HG03064 (cell line): ENCODE measurements around the gene CXCL16.

Source experiments
- ATAC-seq: cut with Tn5 transposase; IDR thresholded peaks from one replicate; pipeline ENCODE4 v1.9.1; 2021; ENCODE audit warnings: low read depth; ENCODE audit not compliant: unreplicated experiment

Gene CXCL16

DNA sequence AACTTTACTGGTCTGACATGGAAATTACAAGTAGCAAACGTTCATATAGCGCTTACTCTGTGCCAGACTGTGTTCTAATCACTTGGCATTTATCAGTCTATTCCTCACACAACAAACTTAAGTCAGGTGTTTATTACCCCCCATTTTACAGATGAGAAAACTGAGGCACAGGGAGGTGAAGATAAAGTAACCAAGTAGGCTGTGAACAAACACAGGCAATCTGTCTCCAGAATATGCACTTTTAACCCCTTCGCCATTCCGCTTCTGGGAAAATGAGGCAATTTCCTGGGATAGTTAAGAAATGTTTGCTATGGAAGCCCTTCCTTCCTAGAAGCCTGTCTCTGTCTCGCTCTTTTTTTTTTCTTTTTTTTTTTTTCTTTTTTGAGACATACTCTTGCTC is 12.2 kb upstream of the CXCL16 start:
- ATAC-seq: no peak

DNA sequence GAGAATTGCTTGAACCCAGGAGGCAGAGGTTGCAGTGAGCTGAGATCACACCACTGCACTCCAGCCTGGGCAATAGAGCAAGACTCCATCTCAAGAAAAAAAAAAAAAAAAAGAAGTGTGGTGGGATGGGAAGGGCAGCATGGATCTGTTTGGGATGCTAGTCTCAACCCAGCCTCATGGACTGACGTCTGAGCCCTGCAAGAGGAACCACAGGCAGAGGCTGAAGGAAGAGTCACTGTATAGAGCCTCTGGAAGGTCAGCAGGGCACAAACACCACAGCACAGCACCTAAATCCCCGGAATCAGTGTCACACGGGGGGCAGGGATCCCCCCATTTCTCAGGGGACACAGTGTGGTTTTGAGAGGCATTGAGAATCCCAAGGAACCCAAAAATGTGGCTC is 10.9 kb upstream of the CXCL16 start:
- no peak for ATAC-seq

DNA sequence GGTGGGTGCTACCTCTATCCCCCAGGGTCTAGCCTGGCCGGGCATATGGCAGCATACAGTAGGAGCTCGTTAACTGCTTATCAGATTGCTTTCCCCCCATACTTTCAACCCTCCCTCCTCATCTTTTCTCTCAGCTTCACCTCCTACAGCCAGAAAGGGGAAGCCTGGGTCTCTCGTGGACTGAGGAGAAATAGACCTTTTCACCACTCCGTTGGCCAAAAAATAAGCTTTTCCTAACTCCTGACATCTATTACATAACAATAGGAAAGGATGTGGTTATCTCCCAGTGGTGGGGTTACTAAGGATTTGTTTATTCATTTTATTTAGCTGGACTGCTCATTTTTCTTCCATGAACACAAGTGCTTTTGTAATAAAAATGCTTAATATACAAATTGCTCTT is 9.0 kb upstream of the CXCL16 start:
- ATAC-seq: no peak

DNA sequence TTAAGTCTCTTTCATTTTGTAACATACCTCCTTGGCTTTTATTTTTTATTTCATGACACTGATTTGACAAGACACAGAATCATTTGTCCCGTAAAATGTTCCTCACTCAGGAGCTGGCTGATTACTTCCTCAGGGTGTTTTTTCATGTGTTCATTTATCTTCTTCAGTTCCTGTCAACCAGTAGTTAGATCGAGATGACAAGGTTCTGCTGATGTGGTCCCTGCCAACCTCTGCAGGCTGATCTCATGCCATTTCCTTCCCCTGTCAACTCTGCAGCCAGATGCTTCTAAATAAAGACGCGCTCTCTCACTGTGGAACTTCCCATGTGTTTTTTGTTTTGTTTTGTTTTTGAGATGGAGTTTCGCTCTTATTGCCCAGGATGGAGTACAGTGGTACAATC is 8.1 kb upstream of the CXCL16 start:
- ATAC-seq: no peak

DNA sequence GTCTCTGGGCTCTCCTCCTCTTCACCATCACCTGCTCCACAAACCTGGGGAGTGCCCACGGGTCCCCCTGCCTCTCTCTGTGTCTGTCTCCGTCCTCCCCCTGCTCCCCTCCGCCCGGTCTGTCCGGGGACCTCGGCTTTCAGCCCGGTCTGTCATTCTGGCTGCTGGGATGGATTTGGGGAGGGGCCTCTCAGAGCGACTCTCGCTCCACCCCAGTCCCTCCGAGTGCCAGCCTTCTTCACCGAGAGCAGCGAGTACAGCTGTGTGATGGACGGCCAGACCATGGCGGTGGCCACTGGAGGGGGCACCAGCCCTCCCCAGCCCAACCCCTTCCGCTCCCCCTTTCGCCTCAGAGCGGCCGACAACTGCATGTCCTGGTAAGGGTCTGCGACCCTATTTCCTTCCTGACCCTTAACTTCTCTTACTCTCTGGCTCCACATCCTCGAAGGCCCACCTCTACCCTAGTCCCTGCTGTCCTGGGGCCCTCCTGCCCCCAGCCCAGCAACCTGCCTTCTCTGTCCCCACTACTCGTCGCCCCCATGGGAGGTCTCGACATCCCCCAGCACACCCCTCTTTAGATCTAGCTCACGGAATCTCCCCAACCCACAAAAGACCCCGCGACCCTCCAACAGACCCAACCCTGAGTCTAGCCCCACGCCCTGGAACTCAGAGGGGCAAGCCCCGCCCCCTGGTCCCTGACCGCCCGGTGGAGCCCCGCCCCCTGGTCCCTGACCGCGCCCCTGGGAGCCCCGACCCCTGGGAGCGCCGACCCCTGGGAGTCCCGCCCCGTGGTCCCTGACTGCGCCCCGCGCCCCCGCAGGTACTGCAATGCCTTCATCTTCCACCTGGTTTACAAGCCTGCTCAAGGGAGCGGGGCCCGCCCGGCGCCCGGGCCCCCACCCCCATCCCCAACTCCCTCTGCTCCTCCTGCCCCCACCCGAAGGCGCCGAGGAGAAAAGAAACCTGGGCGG is 5.6 kb upstream of the CXCL16 start:
- no peak for ATAC-seq

DNA sequence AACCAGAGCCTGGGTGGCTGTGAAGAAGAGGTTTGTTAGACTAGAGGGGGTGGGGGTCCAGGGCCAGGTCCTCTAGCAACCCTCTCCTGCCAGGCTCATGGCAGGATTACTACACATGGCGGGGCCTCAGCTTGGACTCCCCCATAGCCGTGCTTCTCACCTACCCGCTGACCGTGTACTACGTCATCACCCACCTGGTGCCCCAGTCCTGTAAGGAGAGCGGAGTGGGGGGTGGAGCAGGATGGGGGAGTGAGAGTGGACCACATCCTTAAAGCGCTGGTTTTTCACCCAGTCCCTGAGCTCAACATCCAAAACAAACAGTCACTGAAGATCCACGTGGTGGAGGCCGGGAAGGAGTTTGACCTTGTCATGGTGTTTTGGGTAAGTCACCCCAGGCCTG is 4.2 kb upstream of the CXCL16 start:
- ATAC-seq: no peak

DNA sequence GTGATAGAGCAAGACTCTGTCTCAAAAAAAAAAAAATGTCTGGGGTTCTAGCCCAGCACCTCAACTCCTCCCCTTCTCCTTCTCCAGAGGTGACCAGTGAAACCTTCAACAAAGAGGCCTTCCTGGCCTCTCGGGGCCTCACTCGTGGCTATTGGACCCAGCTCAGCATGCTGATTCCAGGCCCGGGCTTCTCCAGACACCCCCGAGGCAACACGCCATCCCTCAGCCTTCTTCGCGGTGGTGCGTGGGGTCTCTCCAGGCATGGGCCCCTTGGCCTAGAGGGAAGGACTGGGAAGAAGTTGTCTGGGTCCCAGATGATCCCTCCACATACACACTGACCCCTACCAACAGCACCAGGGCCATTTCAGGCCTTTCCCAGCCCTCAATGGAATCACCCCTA is 3.5 kb upstream of the CXCL16 start:
- ATAC-seq: no peak

DNA sequence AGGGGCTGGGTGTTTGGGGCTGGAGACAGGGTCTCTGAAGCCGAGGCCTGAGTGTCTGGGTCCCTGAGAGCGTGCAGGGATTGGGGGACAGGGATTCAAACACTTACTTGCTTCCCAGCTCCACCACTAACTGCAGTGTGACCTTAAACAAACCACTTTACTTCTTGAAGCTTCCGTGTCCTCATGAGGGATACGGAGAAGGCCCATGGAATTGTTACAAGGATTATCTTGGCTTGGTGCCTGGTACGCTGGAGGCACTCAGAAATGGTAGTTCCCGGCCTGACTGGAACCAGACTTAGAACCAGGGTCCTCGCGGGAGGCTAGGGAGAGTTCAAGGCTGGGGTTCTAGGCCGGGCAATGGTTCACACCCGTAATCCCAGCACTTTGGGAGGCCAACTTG is 2.9 kb upstream of the CXCL16 start:
- ATAC-seq: no peak

DNA sequence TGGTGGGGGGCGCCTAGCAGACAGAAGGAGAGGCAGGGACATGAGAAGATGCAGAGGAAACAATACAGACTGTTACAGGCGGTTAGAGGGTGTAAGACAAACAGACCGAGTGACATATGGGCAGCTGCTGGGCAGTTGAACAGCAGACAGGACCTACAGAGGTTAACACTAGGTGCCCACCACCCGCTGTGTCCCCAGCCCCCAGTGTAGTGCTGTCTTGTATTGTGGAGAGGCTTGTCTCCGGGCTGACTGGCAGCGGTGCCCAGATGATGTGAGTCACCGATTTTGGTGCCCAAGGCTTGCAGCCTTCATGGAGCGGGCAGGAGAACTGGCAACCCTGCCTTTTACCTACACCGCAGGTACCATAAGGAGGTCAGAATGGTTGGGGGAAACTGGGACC is 2.4 kb upstream of the CXCL16 start:
- ATAC-seq: no peak

DNA sequence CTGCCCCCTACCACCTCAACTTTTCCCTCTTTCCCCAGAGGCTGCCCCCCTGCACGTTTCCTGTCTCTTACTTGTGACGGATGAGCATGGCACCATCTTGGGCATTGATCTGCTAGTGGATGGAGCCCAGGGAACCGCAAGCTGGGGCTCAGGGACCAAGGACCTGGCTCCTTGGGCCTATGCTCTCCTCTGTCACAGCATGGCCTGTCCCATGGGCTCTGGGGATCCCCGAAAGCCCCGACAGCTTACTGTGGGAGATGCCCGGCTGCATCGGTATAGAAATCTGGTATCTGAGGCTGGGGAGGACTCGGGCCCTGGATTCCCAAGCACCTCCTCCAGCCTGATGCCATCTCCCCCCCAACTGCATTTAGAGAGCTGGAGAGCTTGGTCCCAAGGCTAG is 1.8 kb upstream of the CXCL16 start:
- no peak for ATAC-seq

DNA sequence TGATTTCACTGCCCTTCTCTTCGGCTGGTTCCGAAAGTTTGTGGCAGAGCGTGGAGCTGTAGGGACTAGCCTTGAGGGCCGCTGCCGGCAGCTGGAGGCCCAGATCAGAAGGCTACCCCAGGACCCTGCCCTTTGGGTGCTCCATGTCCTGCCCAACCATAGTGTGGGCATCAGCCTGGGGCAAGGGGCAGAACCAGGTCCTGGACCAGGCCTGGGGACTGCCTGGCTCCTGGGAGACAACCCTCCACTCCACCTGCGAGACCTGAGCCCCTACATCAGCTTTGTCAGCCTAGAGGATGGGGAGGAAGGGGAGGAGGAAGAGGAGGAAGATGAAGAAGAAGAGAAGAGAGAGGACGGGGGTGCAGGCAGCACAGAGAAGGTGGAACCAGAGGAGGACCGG is 856 bp upstream of the CXCL16 start:
- no peak for ATAC-seq

DNA sequence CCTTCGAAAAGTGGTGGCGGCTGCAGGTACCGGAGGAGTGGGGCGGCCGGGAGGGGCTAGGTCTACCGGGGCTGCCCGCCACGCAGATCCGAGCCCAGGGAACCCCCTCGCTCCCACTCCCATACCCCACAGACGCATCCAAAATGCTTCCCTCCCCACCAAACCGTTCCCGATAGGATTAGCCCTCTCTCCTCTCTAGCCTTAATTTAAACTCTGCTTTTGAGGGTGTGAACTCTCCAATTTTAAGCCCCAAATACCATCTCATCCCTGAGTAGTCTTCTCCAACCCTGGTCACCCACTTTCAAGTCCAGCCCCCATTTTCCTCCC is 260 bp upstream of the CXCL16 start:
- ATAC-seq: no peak

DNA sequence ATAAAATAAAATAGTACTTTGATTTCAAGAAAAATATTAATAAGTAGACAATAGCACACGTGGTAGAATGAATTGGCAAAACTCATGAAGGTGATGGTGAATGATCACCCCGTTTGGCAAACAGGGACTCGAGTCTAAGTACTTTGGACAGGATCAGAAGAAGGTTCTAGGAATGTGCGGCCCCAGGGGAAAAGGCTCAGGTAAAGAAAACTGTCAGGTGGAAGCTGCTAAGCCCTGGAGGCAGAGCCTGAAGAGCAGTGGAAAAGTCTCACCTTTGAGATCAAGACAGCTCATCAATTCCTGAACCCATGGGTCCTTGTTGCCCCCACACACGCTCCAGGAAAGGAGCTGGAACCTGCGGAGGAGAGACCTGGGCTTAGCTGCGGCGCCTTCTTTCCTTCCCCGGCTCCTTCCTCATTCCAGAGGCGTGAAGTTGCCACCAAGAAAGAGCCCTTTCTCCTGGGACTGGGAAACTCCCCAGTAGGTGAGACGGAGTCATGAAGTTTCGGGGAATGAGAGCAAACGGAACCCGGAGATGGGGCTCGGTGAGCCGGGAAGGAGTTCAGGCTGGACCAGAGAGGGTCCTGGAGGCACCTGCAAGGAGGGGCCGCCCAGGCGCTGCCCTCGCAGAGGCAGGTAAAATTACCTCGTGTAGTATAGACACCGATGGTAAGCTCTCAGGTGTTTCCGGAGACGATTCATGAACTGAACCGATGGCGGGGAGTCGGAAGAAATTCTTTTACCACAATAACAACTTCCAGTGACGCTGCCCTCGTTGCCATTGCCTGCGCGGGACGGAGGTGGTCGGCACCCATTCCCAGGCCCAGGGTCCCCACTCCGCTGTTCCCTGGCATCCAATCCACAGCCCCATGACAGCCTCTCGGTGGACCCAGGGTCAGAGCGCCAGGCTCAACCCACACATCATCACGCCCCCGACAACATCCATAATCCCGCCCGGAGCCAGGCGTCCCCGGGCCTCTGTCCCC is 1.3 kb downstream of the CXCL16 start:
- ATAC-seq: no peak

DNA sequence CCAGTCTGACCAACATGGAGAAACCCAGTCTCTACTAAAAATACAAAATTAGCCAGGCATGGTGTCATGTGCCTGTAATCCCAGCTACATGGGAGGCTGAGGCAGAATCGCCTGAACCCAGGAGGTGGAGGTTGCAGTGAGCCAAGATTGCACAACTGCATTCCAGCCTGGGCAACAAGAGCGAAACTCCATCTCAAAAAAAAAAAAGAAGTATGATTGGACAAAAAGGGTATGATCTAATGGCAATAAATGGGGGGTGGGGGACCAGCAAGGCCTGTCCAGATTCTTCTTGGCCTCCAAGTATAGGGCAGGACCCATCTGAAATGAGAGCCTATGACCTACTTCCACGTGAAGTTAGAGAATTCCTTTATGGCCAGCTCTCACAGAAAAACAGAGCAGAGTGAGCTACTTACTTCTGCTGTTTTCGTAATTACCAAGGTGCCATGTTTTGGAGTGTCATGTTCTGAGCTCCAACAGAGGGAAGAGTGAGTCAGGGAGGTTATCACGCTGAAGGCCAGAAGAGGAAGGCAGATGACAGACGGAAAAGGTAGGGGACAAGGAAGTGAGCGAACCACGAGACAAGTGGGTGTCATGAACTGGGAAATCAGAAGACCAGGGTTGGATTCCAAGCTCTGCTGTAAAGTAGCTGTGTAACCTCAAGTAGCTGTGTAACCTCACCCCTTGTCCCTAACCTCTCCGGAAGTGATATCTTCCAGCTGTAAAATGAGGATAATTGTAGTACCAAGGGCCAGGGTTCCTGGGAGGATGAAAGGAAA is 3.7 kb downstream of the CXCL16 start:
- ATAC-seq: no peak

DNA sequence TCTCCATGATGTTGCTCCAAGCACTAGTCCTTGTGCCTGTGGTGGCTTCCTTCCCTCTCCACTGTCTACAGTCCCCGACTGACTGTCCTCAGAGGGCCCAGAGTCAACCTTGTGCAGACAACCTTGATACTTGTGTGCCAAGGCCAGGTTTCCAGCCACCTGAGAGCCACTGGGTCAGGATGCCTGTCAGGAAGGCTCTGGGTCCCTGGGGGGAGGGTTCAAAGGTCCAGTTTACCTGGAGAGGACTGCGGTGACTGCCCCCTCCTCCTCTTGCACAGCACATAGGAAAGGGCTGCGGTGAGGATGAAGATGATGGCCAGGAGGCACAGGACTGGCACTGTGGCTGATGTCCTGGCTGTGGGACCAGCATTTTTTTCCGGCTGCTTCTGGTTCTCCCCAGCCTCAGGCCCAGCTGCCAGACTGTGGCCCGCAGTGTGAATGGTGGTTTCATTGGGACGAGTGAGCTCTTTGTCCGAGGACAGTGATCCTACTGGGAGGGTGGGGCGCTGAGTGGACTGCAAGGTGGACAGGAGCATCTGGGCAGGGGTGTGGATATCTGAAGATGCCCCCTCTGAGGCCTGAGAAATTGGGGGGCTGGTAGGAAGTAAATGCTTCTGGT is 4.8 kb downstream of the CXCL16 start:
- ATAC-seq: no peak

DNA sequence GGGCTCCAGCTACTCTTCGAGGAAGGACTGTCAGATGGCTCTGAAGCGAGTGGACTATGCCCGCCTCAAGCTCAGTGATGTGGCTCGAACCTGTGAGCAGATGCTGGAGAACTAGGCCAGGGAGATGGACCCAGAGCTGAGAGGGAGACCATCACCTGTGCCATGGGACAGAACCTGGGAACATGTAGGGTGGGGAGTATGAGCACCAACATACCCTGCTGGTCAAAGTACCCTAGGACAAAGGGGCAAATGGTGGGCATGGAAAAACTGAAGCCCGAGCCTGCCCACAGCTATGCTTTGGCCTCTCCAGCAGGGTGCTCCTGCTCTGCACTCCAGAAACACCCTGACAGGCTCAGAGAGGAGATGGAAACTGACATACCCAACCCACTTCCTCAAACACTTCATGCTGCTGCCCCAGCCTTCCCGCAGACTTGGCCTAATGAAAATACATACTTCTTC is 6.6 kb downstream of the CXCL16 start:
- ATAC-seq: no peak

DNA sequence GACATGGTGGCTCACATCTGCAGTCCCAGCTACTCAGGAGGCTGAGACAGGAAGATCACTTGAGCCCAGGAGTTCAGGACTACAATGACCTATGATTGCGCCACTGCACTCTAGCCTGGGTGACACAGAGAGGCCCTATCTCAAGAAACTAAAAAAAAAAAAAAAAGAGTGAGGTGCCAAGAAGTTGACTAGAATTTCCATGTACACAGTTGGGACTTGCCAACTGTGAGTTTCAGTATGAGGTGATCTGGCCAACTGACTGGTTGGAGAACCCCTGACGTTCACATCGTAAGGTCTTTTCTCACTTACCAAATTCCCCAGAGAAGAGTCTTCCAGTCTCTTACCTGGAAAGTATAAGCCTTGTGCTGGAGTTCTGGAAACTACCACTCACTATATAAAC is 11.6 kb downstream of the CXCL16 start:
- ATAC-seq: no peak

DNA sequence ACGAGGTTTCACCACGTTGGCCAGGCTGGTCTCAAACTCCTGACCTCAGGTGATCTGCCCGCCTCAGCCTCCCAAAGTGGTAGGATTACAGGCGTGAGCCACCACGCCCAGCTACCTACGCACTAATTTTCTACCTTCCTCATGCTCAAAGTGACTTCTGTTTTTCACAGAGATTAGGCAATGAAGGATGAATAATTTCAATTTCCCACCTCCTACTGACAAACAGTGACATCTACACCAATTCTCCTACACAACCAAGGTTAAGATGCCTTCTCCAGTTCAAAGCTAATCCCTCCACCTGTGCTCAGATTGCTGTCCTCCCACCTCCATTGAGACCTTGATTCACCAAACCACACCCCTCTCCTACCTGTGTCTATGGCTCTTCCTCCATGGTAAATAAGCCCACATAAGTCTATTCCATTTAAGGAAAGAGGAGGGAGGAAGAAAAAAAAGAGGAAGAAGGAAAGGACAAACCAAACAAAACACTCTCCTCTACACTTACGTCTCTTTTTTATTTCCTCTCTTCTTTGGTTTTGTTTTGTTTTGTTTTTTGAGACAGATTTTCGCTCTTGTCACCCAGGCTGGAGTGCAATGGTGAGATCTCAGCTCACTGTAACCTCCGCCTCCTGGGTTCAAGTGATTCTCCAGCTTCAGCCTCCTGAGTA is 13.9 kb downstream of the CXCL16 start:
- ATAC-seq: no peak

DNA sequence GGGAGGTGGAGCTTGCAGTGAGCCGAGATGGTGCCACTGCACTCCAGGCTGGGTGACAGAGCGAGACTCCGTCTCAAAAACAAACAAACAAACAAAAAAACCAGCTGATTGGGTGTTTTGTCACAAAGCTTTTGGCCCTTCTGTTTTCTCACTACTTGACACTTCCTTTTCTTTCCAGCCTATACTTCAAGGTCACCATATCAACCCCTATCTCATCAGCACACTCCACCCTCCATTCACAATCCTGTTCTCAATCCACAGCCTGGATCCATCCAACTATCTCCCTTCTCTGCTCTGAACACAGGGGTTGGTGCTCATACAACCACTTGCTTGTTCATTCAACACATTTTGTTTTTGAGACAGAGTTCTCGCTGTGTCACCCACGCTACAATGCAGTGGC is 15.1 kb downstream of the CXCL16 start:
- ATAC-seq: no peak
